HepG2 (cell line): ENCODE data around the gene FOSB. TPM values are rescaled to one million over a fixed set of nuclear protein-coding genes. Genes with fewer than 3 reads are reported as not detected.

Source experiments
- FOXO1 ChIP-seq: sonication (generic); formaldehyde crosslinking; IDR thresholded peaks from 2 replicates; pipeline ENCODE4 v1.4.0; 2020; ENCODE audit warnings: missing genetic modification reagents
- HCFC1 ChIP-seq: fragments of 150-350 bp; IDR thresholded peaks from 2 replicates; pipeline ENCODE4 v1.6.1; 2014; ENCODE audit warnings: low read depth, low read length
- JDP2 ChIP-seq: sonication (generic); formaldehyde crosslinking; IDR thresholded peaks from 2 replicates; pipeline ENCODE4 v1.8.1; 2022; ENCODE audit warnings: missing genetic modification reagents, borderline replicate concordance
- NCOA2 ChIP-seq: sonication (generic); formaldehyde crosslinking; IDR thresholded peaks from 2 replicates; pipeline ENCODE4 v1.8.0; 2022; ENCODE audit warnings: inconsistent platforms
- NFE2L2 ChIP-seq: fragments of 150-350 bp; IDR thresholded peaks from 2 replicates; pipeline ENCODE4 v1.6.1; 2014; ENCODE audit warnings: low read length
- NONO ChIP-seq, 2 experiments: fragments of 450-650 bp in 1 of 2; sonication (generic) in 1 of 2; formaldehyde crosslinking in 1 of 2; IDR thresholded peaks in 1 of 2; conservative IDR thresholded peaks in 1 of 2; 2 replicates each; pipeline versions ENCODE4 v1.6.1 to v1.8.0; 2017 to 2022; ENCODE audit warnings: mild to moderate bottlenecking in 1 of 2, missing genetic modification reagents in 1 of 2, moderate library complexity in 1 of 2
- PBX3 ChIP-seq: sonication (generic); formaldehyde crosslinking; IDR thresholded peaks from 2 replicates; pipeline ENCODE4 v1.8.1; 2023; ENCODE audit warnings: missing genetic modification reagents, inconsistent platforms, borderline replicate concordance
- REPIN1 ChIP-seq: sonication (generic); formaldehyde crosslinking; IDR thresholded peaks from 2 replicates; pipeline ENCODE4 v1.8.0; 2022; ENCODE audit warnings: missing genetic modification reagents, low read depth, mild to moderate bottlenecking, borderline replicate concordance
- SMAD1 ChIP-seq: sonication (generic); formaldehyde crosslinking; IDR thresholded peaks from 2 replicates; pipeline ENCODE4 v1.4.0; 2020; ENCODE audit warnings: missing genetic modification reagents, low read depth, mild to moderate bottlenecking, borderline replicate concordance
- SP1 ChIP-seq, 2 experiments: fragments of 450-650 bp in 1 of 2; sonication (generic) in 1 of 2; formaldehyde crosslinking in 1 of 2; IDR thresholded peaks; 2 replicates each; pipeline versions ENCODE4 v1.4.0 to v1.6.1; 2016 to 2020; ENCODE audit warnings: missing genetic modification reagents in 1 of 2
- SSRP1 ChIP-seq: IDR thresholded peaks from 2 replicates; pipeline ENCODE4 v1.6.1; 2016; ENCODE audit warnings: control low read depth
- TFAP4 ChIP-seq: sonication (generic); IDR thresholded peaks from 2 replicates; pipeline ENCODE4 v1.6.1; 2016; ENCODE audit warnings: low read depth, borderline replicate concordance
- TRIM24 ChIP-seq: sonication (generic); formaldehyde crosslinking; IDR thresholded peaks from 2 replicates; pipeline ENCODE4 v1.8.0; 2022; ENCODE audit warnings: mild to moderate bottlenecking, missing genetic modification reagents
- ZNF737 ChIP-seq: sonication (generic); formaldehyde crosslinking; IDR thresholded peaks from 2 replicates; pipeline ENCODE4 v1.5.0; 2020; ENCODE audit warnings: missing genetic modification reagents, mild to moderate bottlenecking, borderline replicate concordance
- ZNF775 ChIP-seq: sonication (generic); formaldehyde crosslinking; IDR thresholded peaks from 2 replicates; pipeline ENCODE4 v1.4.0; 2020; ENCODE audit warnings: missing genetic modification reagents, mild to moderate bottlenecking, moderate library complexity, borderline replicate concordance
- ZUFSP ChIP-seq: sonication (generic); formaldehyde crosslinking; IDR thresholded peaks from 2 replicates; pipeline ENCODE4 v1.9.0; 2021; ENCODE audit warnings: missing genetic modification reagents, mild to moderate bottlenecking, borderline replicate concordance
- polyA plus RNA-seq, 8 experiments: library from polyadenylated mRNA; depleted of rRNA in 3 of 8; stranded (reverse) in 7 of 8; unstranded in 1 of 8; fragments of >200 nt; fragmentation: Illumina TruSeq in 4 of 8; extraction: Trizol in 4 of 8; gene quantifications; 2 replicates each; pipeline versions ENCODE4 v1.2.1 to v1.2.3, GENCODE V29; 2011 to 2016; ENCODE audit warnings: low read depth in 4 of 8, missing spikeins in 1 of 8, mixed read lengths in 1 of 8; ENCODE audit not compliant: insufficient read depth in 1 of 8
- total RNA-seq, 5 experiments: library from RNA; depleted of rRNA; stranded (reverse); fragments of >200 nt; fragmentation: Illumina TruSeq; extraction: Trizol; gene quantifications; 2 replicates each; pipeline ENCODE4 v1.2.3, GENCODE V29; 2016; ENCODE audit warnings: low read depth in 1 of 5
- TF ChIP-seq, protein P1 (sequence below): sonication (generic); formaldehyde crosslinking; IDR thresholded peaks from 2 replicates; pipeline ENCODE4 v1.8.0; 2022; ENCODE audit warnings: mild to moderate bottlenecking, missing genetic modification reagents, moderate library complexity
- TF ChIP-seq, protein P2 (sequence below): sonication (generic); formaldehyde crosslinking; IDR thresholded peaks from 2 replicates; pipeline ENCODE4 v1.5.0; 2020; ENCODE audit warnings: mild to moderate bottlenecking, missing genetic modification reagents, borderline replicate concordance

Gene FOSB
- total and polyA plus RNA-seq, 2 of the 13 experiments (the other 11 are each of a cell fraction or from before 2014, with no cell fraction given), result 2.8 to 6.0 TPM

GRCh38 chr19:45505996-45506245 is 38.1 kb downstream of the FOSB start (continued):
- TF ChIP-seq TFAP4 (no peak), HCFC1 (no peak), NONO (IDR thresholded peaks at IDR 0.05) (no peak), NONO (CRISPR knock-in tag; conservative IDR thresholded peaks at IDR 0.05) (no peak), NCOA2 (CRISPR knock-in tag) (0 out of 2 replicates have a peak, but pooled peaks have one; percentile 31), PBX3 (CRISPR knock-in tag) (no peak), REPIN1 (CRISPR knock-in tag) (peak; percentile 42; the same call in 1 of the 2 replicates), JDP2 (CRISPR knock-in tag) (no peak), TRIM24 (CRISPR knock-in tag) (no peak), SP1 (IDR thresholded peaks at IDR 0.05) (no peak), SP1 (CRISPR knock-in tag; IDR thresholded peaks at IDR 0.05) (no peak), ZNF775 (no peak), SSRP1 (CRISPR knock-in tag) (0 out of 2 replicates have a peak, but pooled peaks have one; percentile 39), FOXO1 (CRISPR knock-in tag) (no peak), NFE2L2 (no peak), ZNF737 (CRISPR knock-in tag) (no peak), SMAD1 (CRISPR knock-in tag) (no peak), ZUFSP (CRISPR knock-in tag) (no peak)
- TF ChIP-seq, protein P1, sequence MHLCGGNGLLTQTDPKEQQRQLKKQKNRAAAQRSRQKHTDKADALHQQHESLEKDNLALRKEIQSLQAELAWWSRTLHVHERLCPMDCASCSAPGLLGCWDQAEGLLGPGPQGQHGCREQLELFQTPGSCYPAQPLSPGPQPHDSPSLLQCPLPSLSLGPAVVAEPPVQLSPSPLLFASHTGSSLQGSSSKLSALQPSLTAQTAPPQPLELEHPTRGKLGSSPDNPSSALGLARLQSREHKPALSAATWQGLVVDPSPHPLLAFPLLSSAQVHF (CRISPR knock-in tag), result no peak
- TF ChIP-seq, protein P2, sequence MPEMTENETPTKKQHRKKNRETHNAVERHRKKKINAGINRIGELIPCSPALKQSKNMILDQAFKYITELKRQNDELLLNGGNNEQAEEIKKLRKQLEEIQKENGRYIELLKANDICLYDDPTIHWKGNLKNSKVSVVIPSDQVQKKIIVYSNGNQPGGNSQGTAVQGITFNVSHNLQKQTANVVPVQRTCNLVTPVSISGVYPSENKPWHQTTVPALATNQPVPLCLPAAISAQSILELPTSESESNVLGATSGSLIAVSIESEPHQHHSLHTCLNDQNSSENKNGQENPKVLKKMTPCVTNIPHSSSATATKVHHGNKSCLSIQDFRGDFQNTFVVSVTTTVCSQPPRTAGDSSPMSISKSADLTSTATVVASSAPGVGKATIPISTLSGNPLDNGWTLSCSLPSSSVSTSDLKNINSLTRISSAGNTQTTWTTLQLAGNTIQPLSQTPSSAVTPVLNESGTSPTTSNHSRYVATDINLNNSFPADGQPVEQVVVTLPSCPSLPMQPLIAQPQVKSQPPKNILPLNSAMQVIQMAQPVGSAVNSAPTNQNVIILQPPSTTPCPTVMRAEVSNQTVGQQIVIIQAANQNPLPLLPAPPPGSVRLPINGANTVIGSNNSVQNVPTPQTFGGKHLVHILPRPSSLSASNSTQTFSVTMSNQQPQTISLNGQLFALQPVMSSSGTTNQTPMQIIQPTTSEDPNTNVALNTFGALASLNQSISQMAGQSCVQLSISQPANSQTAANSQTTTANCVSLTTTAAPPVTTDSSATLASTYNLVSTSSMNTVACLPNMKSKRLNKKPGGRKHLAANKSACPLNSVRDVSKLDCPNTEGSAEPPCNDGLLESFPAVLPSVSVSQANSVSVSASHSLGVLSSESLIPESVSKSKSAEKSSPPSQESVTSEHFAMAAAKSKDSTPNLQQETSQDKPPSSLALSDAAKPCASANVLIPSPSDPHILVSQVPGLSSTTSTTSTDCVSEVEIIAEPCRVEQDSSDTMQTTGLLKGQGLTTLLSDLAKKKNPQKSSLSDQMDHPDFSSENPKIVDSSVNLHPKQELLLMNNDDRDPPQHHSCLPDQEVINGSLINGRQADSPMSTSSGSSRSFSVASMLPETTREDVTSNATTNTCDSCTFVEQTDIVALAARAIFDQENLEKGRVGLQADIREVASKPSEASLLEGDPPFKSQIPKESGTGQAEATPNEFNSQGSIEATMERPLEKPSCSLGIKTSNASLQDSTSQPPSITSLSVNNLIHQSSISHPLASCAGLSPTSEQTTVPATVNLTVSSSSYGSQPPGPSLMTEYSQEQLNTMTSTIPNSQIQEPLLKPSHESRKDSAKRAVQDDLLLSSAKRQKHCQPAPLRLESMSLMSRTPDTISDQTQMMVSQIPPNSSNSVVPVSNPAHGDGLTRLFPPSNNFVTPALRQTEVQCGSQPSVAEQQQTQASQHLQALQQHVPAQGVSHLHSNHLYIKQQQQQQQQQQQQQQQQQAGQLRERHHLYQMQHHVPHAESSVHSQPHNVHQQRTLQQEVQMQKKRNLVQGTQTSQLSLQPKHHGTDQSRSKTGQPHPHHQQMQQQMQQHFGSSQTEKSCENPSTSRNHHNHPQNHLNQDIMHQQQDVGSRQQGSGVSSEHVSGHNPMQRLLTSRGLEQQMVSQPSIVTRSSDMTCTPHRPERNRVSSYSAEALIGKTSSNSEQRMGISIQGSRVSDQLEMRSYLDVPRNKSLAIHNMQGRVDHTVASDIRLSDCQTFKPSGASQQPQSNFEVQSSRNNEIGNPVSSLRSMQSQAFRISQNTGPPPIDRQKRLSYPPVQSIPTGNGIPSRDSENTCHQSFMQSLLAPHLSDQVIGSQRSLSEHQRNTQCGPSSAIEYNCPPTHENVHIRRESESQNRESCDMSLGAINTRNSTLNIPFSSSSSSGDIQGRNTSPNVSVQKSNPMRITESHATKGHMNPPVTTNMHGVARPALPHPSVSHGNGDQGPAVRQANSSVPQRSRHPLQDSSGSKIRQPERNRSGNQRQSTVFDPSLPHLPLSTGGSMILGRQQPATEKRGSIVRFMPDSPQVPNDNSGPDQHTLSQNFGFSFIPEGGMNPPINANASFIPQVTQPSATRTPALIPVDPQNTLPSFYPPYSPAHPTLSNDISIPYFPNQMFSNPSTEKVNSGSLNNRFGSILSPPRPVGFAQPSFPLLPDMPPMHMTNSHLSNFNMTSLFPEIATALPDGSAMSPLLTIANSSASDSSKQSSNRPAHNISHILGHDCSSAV (CRISPR knock-in tag), result no peak
